HG03354 (cell line): ENCODE data around the gene SH3BP1.

Experiments
- ATAC-seq: cut with Tn5 transposase; IDR thresholded peaks from one replicate; pipeline ENCODE4 v1.9.1; 2021; ENCODE audit warnings: mild to moderate bottlenecking; ENCODE audit not compliant: unreplicated experiment, poor library complexity, severe bottlenecking

The SH3BP1 gene

GRCh38 chr22:37616201-37617083, 23.0 kb upstream of the SH3BP1 start:
- no peak for ATAC-seq

GRCh38 chr22:37617431-37617830, 22.0 kb upstream of the SH3BP1 start:
- no peak for ATAC-seq

- ATAC-seq = no peak
Measured at GRCh38 chr22:37618072-37618656, 21.3 kb upstream of the SH3BP1 start.

GRCh38 chr22:37618674-37619073, 20.8 kb upstream of the SH3BP1 start:
- no peak for ATAC-seq

- no peak for ATAC-seq
Measured at GRCh38 chr22:37619991-37620390, 19.5 kb upstream of the SH3BP1 start.

- no peak for ATAC-seq
Measured at GRCh38 chr22:37621352-37621860, 18.1 kb upstream of the SH3BP1 start.

- ATAC-seq = no peak
Measured at GRCh38 chr22:37623075-37624016, 16.1 kb upstream of the SH3BP1 start.

- ATAC-seq = no peak
Measured at GRCh38 chr22:37624017-37624365, 15.5 kb upstream of the SH3BP1 start.

- ATAC-seq = no peak
Measured at GRCh38 chr22:37624876-37625275, 14.6 kb upstream of the SH3BP1 start.

GRCh38 chr22:37625737-37626136, 13.7 kb upstream of the SH3BP1 start:
- no peak for ATAC-seq

GRCh38 chr22:37626144-37626543, 13.3 kb upstream of the SH3BP1 start:
- no peak for ATAC-seq

- no peak for ATAC-seq
Measured at GRCh38 chr22:37626556-37627075, 12.9 kb upstream of the SH3BP1 start.

- ATAC-seq = no peak
Measured at GRCh38 chr22:37627121-37627520, 12.3 kb upstream of the SH3BP1 start.

GRCh38 chr22:37627545-37627944, 11.9 kb upstream of the SH3BP1 start:
- ATAC-seq = no peak

GRCh38 chr22:37628830-37629229, 10.6 kb upstream of the SH3BP1 start:
- no peak for ATAC-seq

- no peak for ATAC-seq
Measured at GRCh38 chr22:37629928-37630327, 9.5 kb upstream of the SH3BP1 start.

GRCh38 chr22:37630839-37631435, 8.5 kb upstream of the SH3BP1 start:
- no peak for ATAC-seq

GRCh38 chr22:37631448-37632173, 7.9 kb upstream of the SH3BP1 start:
- no peak for ATAC-seq
